GM23338 (cell line): Measurements from ENCODE around the gene ZNF346.

ENCODE experiments used
- CREB1 ChIP-seq: fragments of 250-450 bp; sonication (Bioruptor Pico); IDR thresholded peaks from 2 replicates; pipeline ENCODE4 v1.5.0; 2020; ENCODE audit warnings: low read depth, mild to moderate bottlenecking, moderate library complexity
- EZH2 ChIP-seq: fragments of 200-600 bp; sonication (generic); IDR thresholded peaks from one replicate; pipeline ENCODE4 v1.8.0; 2017; ENCODE audit warnings: antibody characterized with exemption, mild to moderate bottlenecking, low read depth; ENCODE audit not compliant: unreplicated experiment
- EZH2phosphoT487 ChIP-seq: fragments of 200-600 bp; sonication (generic); IDR thresholded peaks from one replicate; pipeline ENCODE4 v1.8.1; 2018; ENCODE audit warnings: antibody characterized with exemption; ENCODE audit not compliant: unreplicated experiment
- JUNB ChIP-seq: IDR thresholded peaks from one replicate; pipeline ENCODE4 v1.6.1; 2016; ENCODE audit warnings: antibody characterized with exemption; ENCODE audit not compliant: unreplicated experiment
- NANOG ChIP-seq: IDR thresholded peaks from 2 replicates; pipeline ENCODE4 v1.6.1; 2016; ENCODE audit warnings: antibody characterized with exemption, borderline replicate concordance
- POLR2AphosphoS5 ChIP-seq: IDR thresholded peaks from 2 replicates; pipeline ENCODE4 v1.6.1; 2016; ENCODE audit warnings: antibody characterized with exemption, low read depth
- STAT1 ChIP-seq: IDR thresholded peaks from one replicate; pipeline ENCODE4 v1.6.1; 2016; ENCODE audit warnings: antibody characterized with exemption; ENCODE audit not compliant: unreplicated experiment
- ZNF114 ChIP-seq: fragments of 250-450 bp; sonication (Bioruptor Pico); IDR thresholded peaks from 2 replicates; pipeline ENCODE4 v1.5.0; 2020; ENCODE audit warnings: mild to moderate bottlenecking, moderate library complexity
- ZNF331 ChIP-seq: fragments of 250-450 bp; sonication (Bioruptor Pico); IDR thresholded peaks from 2 replicates; pipeline ENCODE4 v1.5.0; 2020; ENCODE audit warnings: low read depth, mild to moderate bottlenecking, moderate library complexity
- TF ChIP-seq, protein P1 (sequence below), 2 experiments: fragments of 200-600 bp in 1 of 2; sonication (generic) in 1 of 2; conservative IDR thresholded peaks; 2 replicates each; pipeline versions ENCODE4 v1.5.1 to v1.6.1; 2016 to 2017; ENCODE audit warnings: antibody characterized with exemption in 2 of 2, low read depth in 2 of 2, mild to moderate bottlenecking in 2 of 2, moderate library complexity in 1 of 2
- TF ChIP-seq, protein P2 (sequence below): IDR thresholded peaks from one replicate; pipeline ENCODE4 v1.6.1; 2018; ENCODE audit warnings: antibody characterized with exemption; ENCODE audit not compliant: unreplicated experiment
- TF ChIP-seq, protein P3 (sequence below): IDR thresholded peaks from 2 replicates; pipeline ENCODE4 v1.6.1; 2016; ENCODE audit warnings: antibody characterized with exemption

DNA sequence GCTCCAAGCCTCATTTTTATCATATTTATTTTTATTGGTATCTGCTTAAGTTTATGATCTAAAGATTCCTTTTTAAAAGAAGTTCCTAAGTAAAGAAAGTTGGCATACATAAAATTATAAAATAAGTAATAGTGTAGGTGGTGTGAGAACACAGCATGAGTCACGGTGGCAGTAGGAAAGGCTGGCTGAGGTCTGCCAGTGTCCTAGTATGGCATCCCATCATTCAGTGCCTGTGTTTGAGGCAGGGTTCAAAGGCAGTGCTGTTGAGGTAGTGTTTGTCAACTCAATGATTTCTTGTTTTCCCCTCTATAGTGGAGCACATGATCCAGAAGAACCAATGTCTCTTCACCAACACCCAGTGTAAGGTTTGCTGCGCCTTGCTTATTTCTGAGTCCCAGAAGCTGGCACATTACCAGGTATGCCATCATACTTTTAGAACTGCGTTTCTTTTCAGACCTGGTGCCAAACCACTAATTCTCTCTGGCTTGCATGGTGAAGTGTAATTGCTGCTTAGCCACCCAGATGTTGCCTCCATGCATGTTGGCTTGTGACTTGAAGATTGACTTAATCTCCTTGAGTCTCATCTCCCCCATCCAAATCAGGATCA, 18.4 kb downstream of the ZNF346 start:
- TF ChIP-seq, protein P1, sequence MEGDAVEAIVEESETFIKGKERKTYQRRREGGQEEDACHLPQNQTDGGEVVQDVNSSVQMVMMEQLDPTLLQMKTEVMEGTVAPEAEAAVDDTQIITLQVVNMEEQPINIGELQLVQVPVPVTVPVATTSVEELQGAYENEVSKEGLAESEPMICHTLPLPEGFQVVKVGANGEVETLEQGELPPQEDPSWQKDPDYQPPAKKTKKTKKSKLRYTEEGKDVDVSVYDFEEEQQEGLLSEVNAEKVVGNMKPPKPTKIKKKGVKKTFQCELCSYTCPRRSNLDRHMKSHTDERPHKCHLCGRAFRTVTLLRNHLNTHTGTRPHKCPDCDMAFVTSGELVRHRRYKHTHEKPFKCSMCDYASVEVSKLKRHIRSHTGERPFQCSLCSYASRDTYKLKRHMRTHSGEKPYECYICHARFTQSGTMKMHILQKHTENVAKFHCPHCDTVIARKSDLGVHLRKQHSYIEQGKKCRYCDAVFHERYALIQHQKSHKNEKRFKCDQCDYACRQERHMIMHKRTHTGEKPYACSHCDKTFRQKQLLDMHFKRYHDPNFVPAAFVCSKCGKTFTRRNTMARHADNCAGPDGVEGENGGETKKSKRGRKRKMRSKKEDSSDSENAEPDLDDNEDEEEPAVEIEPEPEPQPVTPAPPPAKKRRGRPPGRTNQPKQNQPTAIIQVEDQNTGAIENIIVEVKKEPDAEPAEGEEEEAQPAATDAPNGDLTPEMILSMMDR (conservative IDR thresholded peaks at IDR 0.05; ENCODE audit: low read depth in 2 of 2): no peak
- TF ChIP-seq EZH2phosphoT487 (no peak), JUNB (no peak), EZH2 (no peak), POLR2AphosphoS5 (no peak), STAT1 (no peak), CREB1 (CRISPR knock-in tag) (no peak), ZNF331 (no peak), ZNF114 (CRISPR knock-in tag) (no peak), NANOG (no peak)
- TF ChIP-seq, protein P2, sequence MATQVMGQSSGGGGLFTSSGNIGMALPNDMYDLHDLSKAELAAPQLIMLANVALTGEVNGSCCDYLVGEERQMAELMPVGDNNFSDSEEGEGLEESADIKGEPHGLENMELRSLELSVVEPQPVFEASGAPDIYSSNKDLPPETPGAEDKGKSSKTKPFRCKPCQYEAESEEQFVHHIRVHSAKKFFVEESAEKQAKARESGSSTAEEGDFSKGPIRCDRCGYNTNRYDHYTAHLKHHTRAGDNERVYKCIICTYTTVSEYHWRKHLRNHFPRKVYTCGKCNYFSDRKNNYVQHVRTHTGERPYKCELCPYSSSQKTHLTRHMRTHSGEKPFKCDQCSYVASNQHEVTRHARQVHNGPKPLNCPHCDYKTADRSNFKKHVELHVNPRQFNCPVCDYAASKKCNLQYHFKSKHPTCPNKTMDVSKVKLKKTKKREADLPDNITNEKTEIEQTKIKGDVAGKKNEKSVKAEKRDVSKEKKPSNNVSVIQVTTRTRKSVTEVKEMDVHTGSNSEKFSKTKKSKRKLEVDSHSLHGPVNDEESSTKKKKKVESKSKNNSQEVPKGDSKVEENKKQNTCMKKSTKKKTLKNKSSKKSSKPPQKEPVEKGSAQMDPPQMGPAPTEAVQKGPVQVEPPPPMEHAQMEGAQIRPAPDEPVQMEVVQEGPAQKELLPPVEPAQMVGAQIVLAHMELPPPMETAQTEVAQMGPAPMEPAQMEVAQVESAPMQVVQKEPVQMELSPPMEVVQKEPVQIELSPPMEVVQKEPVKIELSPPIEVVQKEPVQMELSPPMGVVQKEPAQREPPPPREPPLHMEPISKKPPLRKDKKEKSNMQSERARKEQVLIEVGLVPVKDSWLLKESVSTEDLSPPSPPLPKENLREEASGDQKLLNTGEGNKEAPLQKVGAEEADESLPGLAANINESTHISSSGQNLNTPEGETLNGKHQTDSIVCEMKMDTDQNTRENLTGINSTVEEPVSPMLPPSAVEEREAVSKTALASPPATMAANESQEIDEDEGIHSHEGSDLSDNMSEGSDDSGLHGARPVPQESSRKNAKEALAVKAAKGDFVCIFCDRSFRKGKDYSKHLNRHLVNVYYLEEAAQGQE: no peak
- TF ChIP-seq, protein P3, sequence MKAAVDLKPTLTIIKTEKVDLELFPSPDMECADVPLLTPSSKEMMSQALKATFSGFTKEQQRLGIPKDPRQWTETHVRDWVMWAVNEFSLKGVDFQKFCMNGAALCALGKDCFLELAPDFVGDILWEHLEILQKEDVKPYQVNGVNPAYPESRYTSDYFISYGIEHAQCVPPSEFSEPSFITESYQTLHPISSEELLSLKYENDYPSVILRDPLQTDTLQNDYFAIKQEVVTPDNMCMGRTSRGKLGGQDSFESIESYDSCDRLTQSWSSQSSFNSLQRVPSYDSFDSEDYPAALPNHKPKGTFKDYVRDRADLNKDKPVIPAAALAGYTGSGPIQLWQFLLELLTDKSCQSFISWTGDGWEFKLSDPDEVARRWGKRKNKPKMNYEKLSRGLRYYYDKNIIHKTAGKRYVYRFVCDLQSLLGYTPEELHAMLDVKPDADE: no peak
